HG03575 (cell line): ENCODE results near the gene AKAP8L.
"Not testable (repeated sequence)": the region's sequence is repeated elsewhere in the genome, so short reads cannot be mapped to it uniquely, and the experiment has no call there.

Source experiments
- ATAC-seq: cut with Tn5 transposase; IDR thresholded peaks from one replicate; pipeline ENCODE4 v1.9.1; 2021; ENCODE audit not compliant: unreplicated experiment, insufficient number of reproducible peaks, low FRiP score; ENCODE audit errors: extremely low read depth

Gene AKAP8L

DNA sequence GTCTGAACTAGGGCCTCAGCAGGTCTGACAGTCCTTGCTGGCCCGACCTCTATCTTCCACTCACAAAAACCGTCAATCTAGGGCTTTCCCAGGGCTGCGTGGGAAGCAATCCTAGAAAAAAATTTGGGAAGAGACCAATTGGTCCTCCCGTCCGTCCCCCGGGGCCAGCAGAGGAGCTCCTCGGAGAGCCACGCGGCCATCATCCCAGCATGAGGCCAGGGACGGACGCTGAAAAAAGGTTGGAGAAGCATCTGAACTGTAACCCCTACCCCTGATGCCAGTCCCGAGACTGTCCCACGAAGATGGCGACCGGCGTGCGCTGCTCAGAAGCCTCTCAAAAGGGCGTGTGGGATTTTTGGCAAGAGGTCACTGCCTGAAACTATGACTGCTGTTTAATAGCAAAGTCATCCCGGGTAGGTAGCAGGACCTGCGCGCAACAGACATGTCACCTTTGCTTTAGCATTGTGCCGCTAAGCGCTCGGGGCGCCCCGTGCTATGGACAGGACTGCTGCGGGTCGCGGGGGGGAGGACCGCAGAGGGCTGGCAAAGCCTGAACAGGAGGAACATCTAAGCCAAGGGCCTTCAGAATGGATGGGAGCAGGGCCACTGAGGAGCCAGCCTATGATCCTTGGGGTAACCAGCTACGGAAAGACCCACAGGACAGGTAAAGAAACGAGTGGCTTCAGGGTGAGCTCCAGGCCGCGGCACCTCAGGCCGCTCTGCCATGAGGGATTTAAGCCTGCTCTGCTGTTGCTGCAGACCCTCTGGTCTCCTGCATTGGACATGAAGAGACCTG is 49.8 kb downstream of the AKAP8L start:
- no peak for ATAC-seq

DNA sequence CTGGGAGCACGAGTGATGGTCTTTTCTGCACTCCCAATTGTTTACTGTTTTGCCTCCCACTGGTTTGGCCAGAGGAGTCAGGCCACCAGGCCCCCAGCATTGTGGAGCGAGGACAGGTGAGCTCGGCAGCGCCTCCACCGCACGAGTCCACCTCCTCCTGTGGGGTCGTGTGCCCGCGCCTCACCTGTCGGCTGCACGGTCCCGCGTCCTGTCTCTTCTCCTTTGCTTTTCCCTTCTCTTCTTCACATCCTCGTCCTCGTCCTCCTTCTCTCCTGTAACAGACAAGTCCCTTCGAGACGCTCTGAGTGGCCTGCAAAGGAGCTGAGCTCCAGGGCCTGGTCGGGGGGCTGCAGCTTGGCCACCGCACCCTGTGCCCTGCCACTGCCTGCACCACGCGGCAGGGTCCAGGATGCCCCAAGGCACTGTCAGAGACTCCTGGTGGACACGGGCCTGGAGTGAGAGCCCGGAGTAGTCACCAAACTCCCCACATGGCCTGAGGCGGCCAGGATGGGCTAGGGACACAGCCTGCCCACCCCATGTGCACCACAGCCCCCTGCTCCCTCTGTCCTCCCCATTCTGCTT is 50.6 kb downstream of the AKAP8L start:
- ATAC-seq = no peak

DNA sequence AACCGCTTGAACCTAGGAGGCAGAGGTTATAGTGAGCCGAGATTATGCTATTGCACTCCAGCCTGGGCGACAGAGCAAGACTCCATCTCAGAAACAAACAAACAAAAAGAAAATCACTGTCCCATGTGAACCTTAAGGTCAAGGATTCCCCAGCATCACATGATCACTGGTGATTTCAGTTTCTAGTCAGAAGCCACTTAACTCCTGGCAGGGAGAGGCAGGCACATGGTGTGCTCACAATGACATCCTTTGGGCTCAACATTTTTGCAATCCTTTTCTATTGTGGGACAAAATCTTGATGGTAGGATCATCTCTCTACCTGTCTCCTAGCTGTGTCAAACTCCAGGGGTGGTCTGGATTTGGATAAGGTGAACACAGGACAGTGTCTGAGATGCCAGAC is 51.3 kb downstream of the AKAP8L start:
- ATAC-seq = no peak

DNA sequence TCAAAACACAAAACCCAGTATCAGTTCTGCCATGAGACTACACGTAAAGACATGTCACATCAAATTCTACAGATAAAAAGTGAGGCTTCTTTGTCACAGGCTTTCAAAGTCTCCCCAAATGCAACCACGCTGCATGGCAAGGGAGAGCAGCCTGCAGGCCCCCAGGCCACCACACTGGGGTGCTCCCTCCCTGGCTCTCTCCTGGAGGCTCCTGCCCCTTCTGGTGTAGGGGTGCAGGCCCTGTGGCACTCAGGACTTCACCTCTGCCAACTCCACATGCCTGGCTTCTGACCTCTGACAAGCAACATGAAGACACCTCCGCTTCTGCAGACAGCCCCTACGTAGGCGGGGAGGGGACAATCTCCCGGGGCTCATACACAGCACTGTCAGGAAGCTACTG is 53.5 kb downstream of the AKAP8L start:
- ATAC-seq = no peak

DNA sequence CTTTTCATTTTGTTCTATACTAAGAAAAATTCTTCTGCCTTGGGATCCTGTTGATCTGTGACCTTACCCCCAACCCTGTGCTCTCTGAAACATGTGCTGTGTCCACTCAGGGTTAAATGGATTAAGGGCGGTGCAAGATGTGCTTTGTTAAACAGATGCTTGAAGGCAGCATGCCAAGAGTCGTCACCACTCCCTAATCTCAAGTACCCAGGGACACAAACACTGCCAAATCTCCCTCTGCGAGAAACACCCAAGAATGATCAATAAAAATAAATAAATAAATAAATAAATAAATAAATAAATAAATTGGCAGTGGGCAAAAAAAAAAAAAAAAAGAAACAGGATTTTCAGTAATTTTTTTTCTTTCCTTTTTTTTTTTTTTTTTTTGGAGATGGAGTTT is 55.0 kb downstream of the AKAP8L start:
- ATAC-seq = not testable (repeated sequence)

DNA sequence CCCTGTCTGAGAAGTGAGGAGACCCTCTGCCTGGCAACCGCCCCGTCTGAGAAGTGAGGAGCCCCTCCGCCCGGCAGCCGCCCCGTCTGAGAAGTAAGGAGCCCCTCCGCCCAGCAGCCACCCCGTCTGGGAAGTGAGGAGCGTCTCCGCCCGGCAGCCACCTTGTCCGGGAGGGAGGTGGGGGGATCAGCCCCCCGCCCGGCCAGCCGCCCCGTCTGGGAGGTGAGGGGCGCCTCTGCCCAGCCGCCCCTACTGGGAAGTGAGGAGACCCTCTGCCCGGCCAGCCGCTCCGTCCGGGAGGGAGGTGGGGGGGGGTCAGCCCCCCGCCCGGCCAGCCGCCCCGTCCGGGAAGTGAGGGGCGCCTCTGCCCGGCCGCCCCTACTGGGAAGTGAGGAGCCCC is 55.7 kb downstream of the AKAP8L start:
- not testable (repeated sequence) for ATAC-seq

DNA sequence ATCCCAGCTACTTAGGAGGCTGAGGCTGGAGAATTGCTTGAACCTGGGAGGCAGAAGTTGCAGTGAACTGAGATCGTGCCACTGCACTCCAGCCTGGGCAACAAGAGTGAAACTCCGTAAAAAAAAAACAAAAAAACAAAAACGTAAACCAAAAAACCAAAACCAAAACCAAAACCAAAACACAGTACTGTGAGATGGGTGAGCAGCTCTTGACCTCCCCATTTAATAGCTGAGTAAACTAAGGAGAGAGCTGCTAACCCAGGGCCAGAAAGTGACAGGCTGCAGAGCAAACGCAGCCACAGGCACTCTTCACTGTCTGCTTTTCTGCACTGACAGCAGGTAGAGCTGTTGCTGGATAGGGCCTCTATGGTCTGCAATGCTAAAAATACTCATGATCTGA is 58.8 kb downstream of the AKAP8L start:
- not testable (repeated sequence) for ATAC-seq

DNA sequence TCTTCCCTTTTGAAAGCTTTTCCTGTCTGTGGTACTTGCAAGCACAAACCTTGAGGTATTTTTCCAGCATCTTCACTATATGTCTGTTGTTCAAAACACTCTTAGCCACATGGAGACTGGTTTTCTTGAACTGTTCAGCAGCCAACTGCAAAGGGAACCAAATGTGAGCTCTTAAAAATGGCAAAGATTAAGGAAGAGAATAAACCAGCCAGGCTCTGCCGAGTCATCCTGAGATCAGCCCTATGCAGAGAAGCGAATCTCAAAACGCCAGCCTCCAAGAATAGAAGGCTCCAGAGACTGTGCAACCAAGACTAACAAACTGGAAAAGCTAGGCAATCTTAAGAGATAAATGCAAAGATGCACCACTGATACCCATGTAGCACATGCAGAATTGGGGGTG is 59.9 kb downstream of the AKAP8L start:
- ATAC-seq = no peak

DNA sequence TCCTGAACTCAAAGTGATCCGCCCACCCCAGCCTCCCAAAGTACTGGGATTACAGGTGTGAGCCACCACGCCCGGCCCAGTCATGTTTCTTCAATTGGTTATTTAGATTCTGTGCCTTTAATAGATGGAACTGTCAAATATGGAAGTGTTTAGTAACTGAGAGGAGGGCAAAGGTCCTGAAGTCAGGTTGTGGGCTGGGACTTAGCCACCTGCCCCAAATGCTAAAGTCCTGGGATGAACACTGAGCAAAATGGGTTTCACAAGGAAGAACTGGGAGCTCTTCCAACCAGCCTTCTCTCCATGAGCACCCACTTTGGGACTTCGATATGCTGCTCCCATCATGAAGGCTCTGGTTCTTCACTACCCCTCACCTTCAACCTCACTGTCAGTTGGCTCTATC is 60.9 kb downstream of the AKAP8L start:
- ATAC-seq = no peak

DNA sequence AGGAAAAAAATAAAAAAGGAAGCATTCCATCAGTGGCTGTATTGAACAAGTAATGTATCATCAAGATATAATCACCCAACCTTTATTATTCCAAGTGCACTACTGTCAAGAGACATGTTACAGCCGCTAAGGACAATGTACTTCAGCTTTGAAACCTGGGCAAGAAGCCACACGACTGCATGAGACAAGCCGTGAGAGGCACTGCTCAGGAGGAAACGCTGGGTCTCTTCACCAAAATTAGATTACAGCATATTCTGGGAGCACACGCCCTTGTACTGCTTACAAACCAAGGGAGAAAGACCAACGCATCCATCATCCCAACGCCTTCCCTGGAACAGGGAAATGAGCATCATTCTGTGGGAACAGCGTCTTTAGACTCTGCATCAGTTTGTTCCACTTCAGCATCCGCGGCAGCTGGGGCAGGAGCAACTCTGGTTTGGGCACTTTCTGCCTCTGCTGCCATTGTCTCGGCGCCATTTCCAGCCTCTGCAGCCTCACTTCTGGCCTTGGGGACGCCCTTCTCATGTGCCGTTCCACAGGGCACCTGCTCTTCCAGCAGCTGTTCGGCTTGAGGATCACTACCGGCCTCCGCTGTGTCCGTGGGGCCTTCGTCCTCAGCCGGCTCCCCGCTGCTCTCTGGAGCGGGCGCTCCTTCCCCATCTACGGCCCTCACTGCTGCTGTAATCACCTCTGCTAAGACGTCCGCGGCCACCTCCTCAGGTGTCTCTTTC is 64.1 kb downstream of the AKAP8L start:
- ATAC-seq = no peak

DNA sequence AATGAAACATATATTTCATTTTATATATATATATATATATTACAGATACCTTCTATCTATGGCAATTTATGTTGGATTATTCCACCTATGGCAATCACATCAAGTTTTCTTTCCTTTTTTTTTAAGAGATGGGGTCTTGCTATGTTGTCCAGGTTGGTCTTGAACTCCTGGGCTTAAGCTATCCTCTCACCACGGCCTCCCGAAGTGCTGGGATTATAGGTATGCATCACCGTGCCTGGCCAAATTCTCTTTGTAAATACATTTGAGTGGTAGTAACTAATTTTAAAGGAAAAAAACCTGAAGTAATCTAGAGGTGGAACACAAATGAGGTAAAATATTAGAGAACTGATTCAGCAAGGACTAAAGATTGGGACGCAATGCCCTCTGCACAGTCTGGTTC is 64.9 kb downstream of the AKAP8L start:
- ATAC-seq = no peak

DNA sequence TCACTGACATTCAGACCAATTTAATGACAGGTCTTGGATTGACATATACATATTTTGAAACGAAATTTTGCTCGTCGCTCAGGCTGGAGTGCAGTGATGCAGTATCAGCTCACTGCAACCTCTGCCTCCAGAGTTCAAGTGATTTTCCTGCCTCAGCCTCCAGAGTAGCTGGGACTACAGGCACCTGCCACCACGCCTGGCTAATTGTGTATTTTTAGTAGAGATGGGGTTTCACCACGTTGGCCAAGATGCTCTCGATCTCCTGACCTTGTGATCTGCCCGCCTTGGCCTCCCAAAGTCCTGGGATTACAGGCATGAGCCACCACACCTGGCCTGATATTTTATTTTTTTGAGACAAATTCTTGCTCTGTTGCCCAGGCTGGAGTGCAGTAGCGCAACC is 66.3 kb downstream of the AKAP8L start:
- ATAC-seq = not testable (repeated sequence)

DNA sequence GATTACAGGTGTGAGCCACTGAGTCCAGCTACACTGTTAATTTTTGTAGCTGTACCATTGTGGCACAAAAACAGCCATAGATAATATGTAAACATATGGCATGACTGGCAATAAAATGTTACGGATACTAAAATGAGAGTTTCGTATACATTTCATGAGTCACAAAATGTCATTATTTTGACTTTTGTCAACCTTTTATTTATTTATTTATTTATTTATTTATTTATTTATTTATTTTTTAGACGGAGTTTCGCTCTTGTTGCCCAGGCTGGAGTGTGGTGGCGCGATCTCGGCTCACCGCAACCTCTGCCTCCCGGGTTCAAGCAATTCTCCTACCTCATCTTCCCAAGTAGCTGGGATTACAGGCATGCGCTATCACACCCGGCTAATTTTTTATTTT is 77.5 kb downstream of the AKAP8L start:
- ATAC-seq = not testable (repeated sequence)

DNA sequence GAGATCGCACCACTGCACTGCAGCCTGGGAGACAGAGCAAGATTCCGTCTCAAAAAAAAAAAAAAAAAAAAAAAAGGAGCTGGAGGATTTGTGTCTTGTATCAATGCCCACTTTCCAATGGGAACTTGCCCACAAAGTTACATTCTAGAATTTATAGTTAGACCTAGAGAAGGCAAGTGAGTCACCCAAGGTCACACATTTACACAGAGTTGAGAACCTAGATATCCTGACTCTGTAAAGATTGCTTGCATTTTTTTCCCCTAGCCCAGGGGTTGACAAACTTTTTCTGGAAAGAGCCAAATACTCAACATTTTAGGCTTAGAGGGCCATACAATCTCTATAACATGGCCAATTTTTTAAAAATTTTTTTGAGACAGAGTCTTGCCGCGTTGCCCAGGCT is 78.7 kb downstream of the AKAP8L start:
- ATAC-seq = no peak

DNA sequence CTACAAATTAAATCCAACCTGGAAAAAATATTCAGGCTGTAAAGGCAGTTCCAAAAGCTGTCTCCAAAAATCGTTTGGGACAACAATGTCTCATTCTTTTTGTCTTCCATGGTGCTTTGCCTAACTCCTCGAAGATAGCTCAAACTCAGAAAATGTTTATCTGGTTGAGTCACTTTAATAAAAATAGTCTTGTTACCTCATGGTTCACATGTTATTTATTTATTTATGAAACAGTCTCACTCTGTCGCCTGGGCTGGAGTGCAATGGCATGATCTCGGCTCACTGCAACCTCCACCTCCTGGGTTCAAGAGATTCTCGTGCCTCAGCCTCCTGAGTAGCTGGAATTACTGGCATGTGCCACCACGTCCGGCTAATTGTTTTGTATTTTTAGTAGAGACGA is 81.6 kb downstream of the AKAP8L start:
- ATAC-seq = no peak

DNA sequence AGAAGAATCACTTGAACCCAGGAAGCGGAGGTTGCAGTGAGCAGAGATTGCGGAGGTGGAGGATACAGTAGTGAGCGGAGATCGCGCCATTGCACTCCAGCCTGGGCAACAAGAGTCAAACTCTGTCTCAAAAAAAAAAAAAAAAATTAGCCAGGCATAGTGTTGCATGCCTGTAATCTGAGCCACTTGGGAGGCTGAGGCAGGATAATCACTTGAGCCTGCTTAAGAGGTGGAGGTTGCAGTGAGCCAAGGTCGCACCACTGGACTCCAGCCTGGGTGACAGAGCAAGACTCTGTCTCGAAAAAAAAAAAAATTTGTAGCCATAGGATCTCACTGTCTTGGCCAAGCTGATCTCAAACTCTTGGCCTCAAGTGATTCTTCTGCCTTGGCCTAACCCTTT is 82.8 kb downstream of the AKAP8L start:
- not testable (repeated sequence) for ATAC-seq

DNA sequence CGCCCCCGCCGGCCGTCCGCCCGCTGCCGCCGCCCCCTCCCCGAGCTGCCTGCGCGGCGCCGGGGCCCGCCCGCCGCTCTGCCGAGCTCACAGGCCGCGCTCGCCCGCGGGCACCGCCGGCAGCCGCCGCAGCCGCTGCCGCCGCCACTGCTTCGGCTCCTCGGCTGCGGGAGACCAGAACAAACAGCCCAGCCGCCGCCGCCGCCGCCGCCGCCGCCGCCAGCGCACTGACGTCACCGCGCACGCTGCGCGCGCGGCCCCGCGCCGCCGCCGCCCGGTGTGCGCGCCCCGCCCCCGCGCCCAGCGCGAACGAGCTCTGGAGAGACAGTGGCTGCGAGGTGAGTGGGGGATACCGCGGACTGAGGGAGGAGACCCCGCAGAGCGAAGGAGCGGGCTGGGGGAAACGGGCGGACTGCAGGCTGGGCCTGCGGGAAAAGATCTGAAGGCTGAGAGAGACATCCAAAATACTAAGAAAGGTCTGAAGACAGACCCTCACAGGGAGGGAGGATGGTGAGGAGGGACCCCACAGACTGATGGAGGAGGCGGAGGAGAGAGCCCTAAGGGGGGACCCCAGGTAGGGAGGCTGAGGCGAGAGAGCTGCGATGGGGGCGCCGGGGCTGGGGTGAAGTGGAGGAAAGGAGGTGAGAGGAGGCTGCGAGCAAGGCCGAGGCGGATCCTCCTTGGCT is 86.3 kb downstream of the AKAP8L start, which contains the start of gene BRD4:
Gene BRD4, minus strand, starts transcription at position 229 of the 686 bp plus-strand sequence. CDS start 59,440 bp downstream, outside the sequence.
- no peak for ATAC-seq

DNA sequence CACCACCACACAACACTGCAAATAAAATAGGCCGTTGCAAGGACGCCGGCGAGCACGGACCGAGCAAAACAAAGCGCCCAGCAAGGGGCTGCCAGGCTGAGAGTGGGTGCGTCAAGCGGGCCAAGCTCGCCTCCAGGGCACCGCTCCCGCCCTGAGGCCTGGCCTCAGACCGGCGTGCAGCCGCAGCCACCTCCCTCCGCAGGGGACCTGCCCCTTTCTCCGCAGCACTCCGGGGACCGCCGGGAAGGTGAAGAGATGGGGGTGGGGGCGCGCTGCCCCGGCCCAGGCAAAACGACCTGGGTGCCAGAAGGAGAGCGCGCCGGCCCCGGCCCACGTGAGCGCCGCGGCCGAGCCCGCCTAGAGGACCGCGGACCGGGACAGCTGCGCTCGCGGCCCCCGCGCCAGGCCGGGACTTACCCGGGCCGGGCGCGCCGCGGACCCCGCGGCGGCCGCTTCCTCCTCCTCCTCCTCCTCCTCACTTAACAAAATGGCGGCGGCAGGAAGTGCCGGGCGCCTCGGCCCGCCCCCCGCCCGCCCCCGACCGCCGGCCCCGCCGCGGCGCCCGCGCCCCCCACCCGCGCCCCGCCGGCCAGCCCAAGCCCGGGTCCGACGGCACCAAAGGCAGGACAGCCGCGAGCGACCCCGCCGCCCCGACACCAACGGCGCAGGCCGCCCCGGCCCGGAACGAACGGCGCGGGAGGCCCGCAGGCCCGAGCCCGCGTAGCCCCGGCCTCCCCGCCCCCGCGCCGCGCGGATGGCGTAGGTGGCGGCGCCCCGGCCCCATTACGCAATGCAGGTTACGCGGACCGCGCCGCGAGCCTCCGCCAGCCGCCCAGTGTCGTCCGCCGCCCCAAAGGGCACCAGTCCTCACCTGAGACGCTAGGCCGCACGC is 87.1 kb downstream of the AKAP8L start:
- ATAC-seq = no peak
